ENCODE measurements around the gene TAS1R1.
A peak's percentile ranks its signal among the peaks of the same experiment; 100 is the strongest.

TAS1R1 gene

GRCh38 chr1:6621429-6622391 lies 66.6 kb downstream of the TAS1R1 start:
- DNase-seq (ENCODE audit: extremely low read depth, insufficient read length), result no peak
- no peak overlapping the region for H3K4me3 ChIP-seq (replicated peaks; ENCODE audit: low read depth, low read length)
- no peaks in the 10 kb centered on the region for H3K27me3 ChIP-seq (replicated peaks; ENCODE audit: control insufficient read depth, insufficient read depth, low read length)
- TF ChIP-seq CTCF (IDR thresholded peaks at IDR 0.05; ENCODE audit: insufficient read depth, low read length, poor library complexity, severe bottlenecking), result no peak
- peaks cover 14% of the 10 kb centered on the region for H3K36me3 ChIP-seq (ENCODE audit: control insufficient read depth, insufficient read depth, low read length)

DNA sequence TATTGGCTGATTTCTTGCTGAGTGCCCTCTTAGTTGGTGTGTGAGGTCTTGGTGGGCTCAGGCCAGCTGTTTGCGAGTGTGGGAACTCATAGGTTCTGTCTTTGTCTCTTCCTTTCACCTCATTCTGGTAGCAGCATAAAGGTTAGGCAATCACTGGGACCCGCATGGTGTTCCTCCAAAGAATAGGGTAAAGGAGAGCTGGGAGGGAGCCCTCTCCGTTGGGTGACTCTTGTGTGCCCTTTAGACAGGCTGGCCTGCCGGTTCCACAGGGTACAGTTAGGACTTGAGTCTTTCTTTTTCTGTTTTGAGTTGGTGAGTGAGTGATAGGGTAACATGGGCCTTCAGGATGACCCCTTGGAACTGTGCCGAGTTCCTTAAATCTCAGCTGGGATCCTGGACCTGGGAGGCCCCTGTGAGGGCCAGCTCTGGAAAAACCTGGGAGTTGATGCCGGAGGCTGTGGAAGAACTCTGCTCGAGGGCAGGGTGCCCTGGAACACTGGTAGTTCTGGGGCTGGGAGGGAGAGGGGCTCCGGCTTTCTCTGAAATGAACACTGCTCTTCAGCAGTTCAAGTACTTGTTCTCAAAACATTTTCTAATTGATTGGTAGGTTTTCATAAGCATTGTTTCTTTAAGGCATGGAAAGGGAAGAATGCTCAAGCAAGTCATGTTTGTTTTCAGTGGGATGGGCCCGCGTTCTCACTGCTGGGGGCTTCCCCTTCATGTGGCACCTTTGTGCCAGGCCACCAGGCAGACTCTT lies 67.5 kb downstream of the TAS1R1 start:
- no peak for TF ChIP-seq CTCF (IDR thresholded peaks at IDR 0.05; ENCODE audit: insufficient read depth, low read length, poor library complexity, severe bottlenecking)
- Histone ChIP-seq H3K27me3 (replicated peaks; ENCODE audit: control insufficient read depth, insufficient read depth, low read length) (no peaks in the 10 kb centered on the region), H3K36me3 (ENCODE audit: control insufficient read depth, insufficient read depth, low read length) (peaks cover 14% of the 10 kb centered on the region), H3K4me3 (replicated peaks; ENCODE audit: low read depth, low read length) (no peak overlapping the region)
- DNase-seq (ENCODE audit: extremely low read depth, insufficient read length), result no peak

- no peak for TF ChIP-seq CTCF (IDR thresholded peaks at IDR 0.05; ENCODE audit: insufficient read depth, low read length, poor library complexity, severe bottlenecking)
- Histone ChIP-seq H3K27me3 (replicated peaks; ENCODE audit: control insufficient read depth, insufficient read depth, low read length) (no peaks in the 10 kb centered on the region), H3K4me3 (replicated peaks; ENCODE audit: low read depth, low read length) (no peak overlapping the region), H3K36me3 (ENCODE audit: control insufficient read depth, insufficient read depth, low read length) (peaks cover 19% of the 10 kb centered on the region)
- DNase-seq (ENCODE audit: extremely low read depth, insufficient read length), result no peak
Observed at GRCh38 chr1:6623269-6623965, 68.3 kb downstream of the TAS1R1 start.

DNA sequence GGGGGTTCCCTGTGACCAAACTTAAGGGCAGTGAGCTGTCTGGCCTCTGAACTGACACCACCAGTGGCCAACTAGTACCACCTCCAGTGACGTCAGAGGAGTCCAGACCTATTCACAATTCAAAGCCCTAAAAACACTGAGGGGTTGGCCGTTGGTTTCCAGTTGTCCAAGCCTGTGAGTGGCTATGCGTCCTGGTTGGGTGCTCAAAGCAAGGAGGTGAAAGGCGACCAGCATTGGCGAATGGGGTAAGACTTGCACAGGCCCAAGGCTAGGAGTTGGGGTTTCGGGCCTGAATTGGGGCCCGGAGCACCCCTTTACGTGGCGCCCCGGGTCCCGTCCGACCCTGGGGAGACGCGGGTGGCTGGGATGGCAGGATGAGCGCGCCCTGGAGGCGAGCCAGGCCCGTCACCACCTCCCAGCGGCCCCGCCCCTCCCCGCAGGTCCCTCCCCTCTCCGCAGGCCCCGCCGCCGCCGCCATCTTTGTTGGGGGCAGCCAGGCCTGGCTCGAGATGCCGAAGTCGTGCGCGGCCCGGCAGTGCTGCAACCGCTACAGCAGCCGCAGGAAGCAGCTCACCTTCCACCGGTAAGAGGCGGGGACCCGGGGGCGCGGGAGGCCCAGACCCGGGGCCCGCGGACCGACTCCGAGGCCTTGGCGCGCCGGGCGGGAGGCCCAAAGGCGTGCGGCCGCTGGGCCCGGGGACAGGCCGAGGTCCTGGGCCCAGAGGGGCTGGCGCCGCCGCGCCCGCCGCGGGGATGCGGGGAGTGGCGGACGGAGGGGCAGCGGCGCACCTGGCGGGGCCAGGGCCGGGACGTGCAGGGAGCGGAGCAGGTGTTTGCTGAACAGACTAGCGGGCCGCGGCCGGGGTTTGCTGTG lies 69.8 kb downstream of the TAS1R1 start, which contains the start of gene THAP3:
Gene THAP3, plus strand, starts transcription at position 159 of the 874 bp plus-strand sequence. Its CDS starts 351 bp downstream, at position 510.
- peak; percentile 87 for DNase-seq (ENCODE audit: extremely low read depth, insufficient read length)
- Histone ChIP-seq H3K4me3 (replicated peaks; ENCODE audit: low read depth, low read length) (peak within 1 kb of the TSS; percentile 70), H3K27me3 (replicated peaks; ENCODE audit: control insufficient read depth, insufficient read depth, low read length) (no peaks in the 10 kb centered on the region), H3K36me3 (ENCODE audit: control insufficient read depth, insufficient read depth, low read length) (peaks cover 22% of the 10 kb centered on the region)
- TF ChIP-seq CTCF (IDR thresholded peaks at IDR 0.05; ENCODE audit: insufficient read depth, low read length, poor library complexity, severe bottlenecking), result peak; percentile 39
